Muscle of arm (tissue), 12 donors: ENCODE measurements around the gene S100A5. TPM values are rescaled to one million over a fixed set of nuclear protein-coding genes. Genes with fewer than 3 reads are reported as not detected.
A peak's percentile ranks its signal among the peaks of the same experiment; 100 is the strongest.
"Not testable (repeated sequence)": the region's sequence is repeated elsewhere in the genome, so short reads cannot be mapped to it uniquely, and the experiment has no call there.

Experiments used
- DNase-seq: peaks from one replicate; pipeline ENCODE4 v3.0.0-alpha.2; 2013
- polyA plus RNA-seq, 12 donors: library from polyadenylated mRNA; unstranded; fragments of 120-200 nt; gene quantifications; one replicate each; pipeline ENCODE4 v1.2.1, GENCODE V29; 2013; ENCODE audit not compliant: insufficient read length in 12 of 12

S100A5 gene
- polyA plus RNA-seq, 12 donors: 0.22 to 0.45 (median 0.37) TPM; not detected in 8

- no peak for DNase-seq
Observed at GRCh38 chr1:153567621-153568366, 27.1 kb upstream of the S100A5 start.

DNA sequence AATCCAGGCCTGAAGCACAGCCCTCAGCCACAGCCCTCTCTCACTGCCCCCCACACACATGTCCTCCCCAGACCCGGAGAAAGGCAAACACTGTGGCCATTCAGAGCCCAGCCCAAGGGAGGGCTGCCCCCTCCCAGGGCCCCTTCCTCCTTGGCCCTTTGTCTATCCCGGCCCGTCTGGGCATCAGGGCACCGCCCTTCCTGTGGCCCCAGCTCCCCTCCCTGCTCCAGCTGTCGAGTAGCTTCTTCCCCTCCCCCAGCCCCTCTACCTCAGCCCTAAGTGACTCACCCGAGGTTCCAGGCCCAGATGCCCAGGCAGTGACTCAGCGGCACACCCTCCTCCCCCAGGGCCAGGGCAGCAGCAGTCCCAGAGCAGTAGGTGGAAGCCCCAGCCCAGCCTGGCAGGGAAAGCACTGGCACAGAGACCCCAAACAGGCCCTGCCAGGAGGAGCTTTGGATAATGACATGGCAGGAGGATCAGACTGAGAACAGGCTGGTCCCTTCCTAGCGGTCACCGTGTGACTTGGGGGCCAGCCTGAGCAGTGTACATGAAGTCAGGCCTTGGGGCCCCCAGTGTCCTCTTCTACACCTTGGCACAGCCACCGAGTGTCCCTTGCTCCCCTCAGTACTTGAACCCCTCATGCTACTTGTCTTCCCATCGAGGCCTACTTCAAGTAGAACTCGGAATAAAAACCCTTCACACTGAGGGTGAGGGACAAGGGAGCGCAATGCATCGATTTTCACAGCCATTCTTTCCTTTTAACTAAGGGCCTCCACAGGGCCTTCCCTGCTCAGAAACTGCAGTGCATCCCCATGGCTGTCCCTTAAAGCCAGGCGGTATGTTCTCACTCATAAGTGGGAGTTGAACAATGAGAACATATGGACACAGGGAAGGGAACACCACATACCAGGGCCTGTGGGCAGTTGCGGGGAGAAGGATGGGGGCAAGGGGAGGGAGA lies 26.0 kb upstream of the S100A5 start:
- DNase-seq: peak; percentile 72

- no peak for DNase-seq
Observed at GRCh38 chr1:153565529-153566374, 25.0 kb upstream of the S100A5 start, which contains the start of gene S100A2. Gene S100A2 (minus strand): TSS chr1:153565844. CDS start chr1:153563877, 1,967 bp downstream.

GRCh38 chr1:153563991-153564390 lies 23.3 kb upstream of the S100A5 start:
- no peak for DNase-seq

- DNase-seq: no peak
Observed at GRCh38 chr1:153563483-153563901, 22.8 kb upstream of the S100A5 start.

DNA sequence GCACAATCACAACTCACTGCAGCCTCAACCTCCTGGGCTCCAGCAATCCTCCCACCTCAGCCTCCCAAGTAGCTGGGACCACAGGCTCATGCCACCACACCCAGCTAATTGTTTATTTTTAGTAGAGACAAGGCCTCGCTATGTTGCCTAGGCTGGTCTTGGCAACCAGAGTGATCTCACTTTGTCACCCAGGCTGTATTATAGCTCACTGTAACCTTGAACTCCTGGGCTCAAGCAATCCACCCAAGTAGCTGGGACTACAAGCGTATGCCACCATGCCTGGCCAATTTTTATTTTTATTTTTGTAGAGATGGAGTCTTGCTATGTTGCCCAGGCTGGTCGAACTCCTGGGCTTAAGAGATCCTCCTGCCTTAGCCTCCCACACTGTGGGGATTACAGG lies 21.3 kb upstream of the S100A5 start:
- DNase-seq: not testable (repeated sequence)

GRCh38 chr1:153561466-153561985 lies 20.8 kb upstream of the S100A5 start:
- no peak for DNase-seq

- no peak for DNase-seq
Observed at GRCh38 chr1:153560771-153561465, 20.2 kb upstream of the S100A5 start.

- no peak for DNase-seq
Observed at GRCh38 chr1:153560241-153560640, 19.5 kb upstream of the S100A5 start.

DNA sequence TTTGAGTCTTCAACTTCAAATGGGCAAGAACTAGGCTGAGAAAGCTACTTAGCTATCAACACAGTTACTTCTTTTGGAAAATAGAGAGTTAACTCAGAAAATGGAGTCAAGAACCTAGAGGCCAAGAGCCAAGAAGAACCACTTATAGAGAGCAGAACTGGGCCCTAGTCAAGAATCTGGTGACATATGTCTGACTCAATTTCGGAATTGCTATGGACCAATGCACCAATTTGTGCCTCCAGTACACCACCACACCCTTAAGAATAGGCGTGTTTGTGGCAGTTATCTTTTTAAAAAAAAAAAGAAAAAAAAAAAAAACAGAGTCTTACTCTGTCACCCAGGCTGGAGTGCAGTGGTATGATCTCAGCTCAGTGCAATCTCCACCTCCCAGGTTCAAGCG lies 17.1 kb upstream of the S100A5 start:
- no peak for DNase-seq

GRCh38 chr1:153556348-153556747 lies 15.6 kb upstream of the S100A5 start:
- DNase-seq: no peak

GRCh38 chr1:153553830-153554541 lies 13.3 kb upstream of the S100A5 start:
- DNase-seq: no peak

- no peak for DNase-seq
Observed at GRCh38 chr1:153553096-153553495, 12.4 kb upstream of the S100A5 start.

DNA sequence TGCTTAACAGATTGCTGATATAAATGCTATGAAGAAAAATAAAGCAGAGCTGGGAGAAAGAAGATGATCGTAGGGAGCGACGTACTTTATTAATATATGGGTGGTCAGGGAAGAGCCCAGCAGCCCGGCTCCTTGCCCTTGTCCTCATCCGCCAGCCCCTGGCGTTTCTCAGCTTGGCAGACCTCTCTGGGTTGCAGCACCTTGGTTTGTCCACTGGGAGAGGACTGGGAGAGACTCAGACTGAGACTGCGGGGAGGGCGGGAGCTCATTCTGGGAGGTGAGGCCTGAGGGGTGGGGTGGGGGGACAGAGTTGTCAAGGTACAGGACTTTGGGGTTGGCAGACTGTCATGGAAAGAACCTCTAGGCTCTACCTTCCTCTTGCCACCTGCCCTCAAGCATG lies 11.6 kb upstream of the S100A5 start:
- no peak for DNase-seq

GRCh38 chr1:153550827-153551500 lies 10.2 kb upstream of the S100A5 start:
- no peak for DNase-seq

- no peak for DNase-seq
Observed at GRCh38 chr1:153550398-153550758, 9.6 kb upstream of the S100A5 start.

- DNase-seq: no peak
Observed at GRCh38 chr1:153549741-153550397, 9.1 kb upstream of the S100A5 start.

DNA sequence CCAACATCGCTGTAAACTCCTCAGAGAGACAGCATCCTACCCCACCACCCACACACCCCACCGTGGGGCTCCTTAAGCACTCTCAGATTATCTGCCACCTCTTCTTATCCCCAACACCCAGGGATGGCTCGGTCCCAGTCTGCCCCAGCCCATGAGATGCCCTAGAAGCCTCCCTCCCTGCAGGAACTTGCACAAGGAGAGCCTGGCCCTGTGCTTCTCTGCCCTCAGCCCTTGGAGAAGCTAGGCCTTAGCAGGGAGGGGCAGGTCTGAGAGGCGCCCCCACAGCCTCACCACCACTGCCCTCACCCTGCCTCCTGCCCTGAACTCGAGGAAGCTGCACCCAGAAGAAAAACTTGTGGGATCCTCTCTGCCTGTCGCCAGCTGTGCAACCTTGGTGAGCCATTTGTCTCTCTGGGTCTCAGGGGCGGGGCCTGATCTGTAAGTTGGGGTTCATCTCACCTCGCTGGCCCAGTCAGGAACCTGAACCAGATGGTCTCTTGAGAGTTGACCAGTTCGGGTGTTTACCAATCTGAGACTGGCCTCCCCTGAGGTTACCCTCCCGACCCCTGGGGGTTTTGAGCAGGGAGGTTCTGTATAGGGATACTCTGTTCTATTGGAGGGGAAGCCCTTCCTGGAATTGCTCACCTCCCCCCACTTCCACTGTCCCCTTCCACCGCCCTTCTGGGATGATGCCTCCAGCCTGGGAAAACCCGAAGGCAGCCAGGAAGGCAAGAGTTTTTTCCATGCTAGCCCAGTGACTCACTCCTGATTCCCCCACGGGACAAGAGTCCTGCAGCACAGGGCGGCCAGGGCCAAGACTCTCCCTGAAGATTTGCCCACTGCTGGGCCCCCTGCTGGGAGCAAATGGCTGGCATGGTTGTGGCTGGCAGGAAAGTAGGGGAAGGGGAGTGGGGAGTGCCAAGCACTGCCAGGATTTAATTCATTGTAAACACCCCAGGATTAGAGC lies 8.3 kb upstream of the S100A5 start, which contains the start of gene S100A3:
Gene S100A3, minus strand, starts transcription at position 537 of the 967 bp plus-strand sequence. CDS start 773 bp downstream, outside the sequence.
- no peak for DNase-seq
